RWPE1 (cell line): ENCODE results near the gene RHOT2.

Experiments used
- CTCF ChIA-PET: fragments of 350-600 bp; sonication (Branson Sonifier 250); formaldehyde crosslinking; extraction: SDS; loops from one replicate; lab custom pipeline; 2021; lab: Yijun Ruan, JAX
- POLR2A ChIA-PET: fragments of 400-600 bp; formaldehyde crosslinking; extraction: SDS; loops from one replicate; lab custom pipeline; 2020; ENCODE audit warnings: antibody characterized with exemption; ENCODE audit not compliant: low non-redundant PET; lab: Yijun Ruan, JAX
- DNase-seq: peaks from one replicate; pipeline ENCODE4 v3.0.0; 2012; ENCODE audit warnings: low spot score
- H3K27ac ChIP-seq: fragments of 450-650 bp; 2 replicates; pipeline ENCODE4 v1.5.1; 2017
- TF ChIP-seq, protein P1 (sequence below): fragments of 450-650 bp; conservative IDR thresholded peaks from 2 replicates; pipeline ENCODE4 v1.5.1; 2017; ENCODE audit warnings: low read depth, mild to moderate bottlenecking

Gene RHOT2

DNA sequence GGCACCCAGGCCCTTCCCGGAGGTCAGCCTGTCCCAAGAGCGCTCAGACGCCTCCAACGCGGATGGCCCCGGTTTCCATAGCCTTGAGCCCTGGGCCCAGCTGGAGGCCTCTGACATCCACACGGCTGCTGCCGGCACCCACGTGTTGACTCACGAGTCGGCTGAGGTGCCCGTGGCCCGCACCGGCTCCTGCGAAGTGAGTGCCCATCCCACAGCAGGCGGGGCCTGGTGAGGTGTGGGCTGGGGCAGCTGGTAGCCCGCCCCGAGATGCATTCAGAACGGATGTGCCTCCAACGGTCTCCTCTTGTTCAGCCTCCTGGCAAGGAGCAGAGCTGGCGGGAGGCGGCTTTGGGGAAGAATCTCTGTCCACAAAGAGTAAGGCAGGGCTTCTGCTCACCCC lies 16.1 kb upstream of the RHOT2 start:
- TF ChIP-seq, protein P1, sequence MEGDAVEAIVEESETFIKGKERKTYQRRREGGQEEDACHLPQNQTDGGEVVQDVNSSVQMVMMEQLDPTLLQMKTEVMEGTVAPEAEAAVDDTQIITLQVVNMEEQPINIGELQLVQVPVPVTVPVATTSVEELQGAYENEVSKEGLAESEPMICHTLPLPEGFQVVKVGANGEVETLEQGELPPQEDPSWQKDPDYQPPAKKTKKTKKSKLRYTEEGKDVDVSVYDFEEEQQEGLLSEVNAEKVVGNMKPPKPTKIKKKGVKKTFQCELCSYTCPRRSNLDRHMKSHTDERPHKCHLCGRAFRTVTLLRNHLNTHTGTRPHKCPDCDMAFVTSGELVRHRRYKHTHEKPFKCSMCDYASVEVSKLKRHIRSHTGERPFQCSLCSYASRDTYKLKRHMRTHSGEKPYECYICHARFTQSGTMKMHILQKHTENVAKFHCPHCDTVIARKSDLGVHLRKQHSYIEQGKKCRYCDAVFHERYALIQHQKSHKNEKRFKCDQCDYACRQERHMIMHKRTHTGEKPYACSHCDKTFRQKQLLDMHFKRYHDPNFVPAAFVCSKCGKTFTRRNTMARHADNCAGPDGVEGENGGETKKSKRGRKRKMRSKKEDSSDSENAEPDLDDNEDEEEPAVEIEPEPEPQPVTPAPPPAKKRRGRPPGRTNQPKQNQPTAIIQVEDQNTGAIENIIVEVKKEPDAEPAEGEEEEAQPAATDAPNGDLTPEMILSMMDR, result no peak
- no peak for DNase-seq
- H3K27ac ChIP-seq, result peak overlapping the region; percentile 89
- ChIA-PET CTCF (interaction anchor here (0.6 kb wide), 1 partner anchor 200 kb away, joined by 12 read pairs; no protein-coding TSS in a partner anchor), POLR2A (no interaction called here)

DNA sequence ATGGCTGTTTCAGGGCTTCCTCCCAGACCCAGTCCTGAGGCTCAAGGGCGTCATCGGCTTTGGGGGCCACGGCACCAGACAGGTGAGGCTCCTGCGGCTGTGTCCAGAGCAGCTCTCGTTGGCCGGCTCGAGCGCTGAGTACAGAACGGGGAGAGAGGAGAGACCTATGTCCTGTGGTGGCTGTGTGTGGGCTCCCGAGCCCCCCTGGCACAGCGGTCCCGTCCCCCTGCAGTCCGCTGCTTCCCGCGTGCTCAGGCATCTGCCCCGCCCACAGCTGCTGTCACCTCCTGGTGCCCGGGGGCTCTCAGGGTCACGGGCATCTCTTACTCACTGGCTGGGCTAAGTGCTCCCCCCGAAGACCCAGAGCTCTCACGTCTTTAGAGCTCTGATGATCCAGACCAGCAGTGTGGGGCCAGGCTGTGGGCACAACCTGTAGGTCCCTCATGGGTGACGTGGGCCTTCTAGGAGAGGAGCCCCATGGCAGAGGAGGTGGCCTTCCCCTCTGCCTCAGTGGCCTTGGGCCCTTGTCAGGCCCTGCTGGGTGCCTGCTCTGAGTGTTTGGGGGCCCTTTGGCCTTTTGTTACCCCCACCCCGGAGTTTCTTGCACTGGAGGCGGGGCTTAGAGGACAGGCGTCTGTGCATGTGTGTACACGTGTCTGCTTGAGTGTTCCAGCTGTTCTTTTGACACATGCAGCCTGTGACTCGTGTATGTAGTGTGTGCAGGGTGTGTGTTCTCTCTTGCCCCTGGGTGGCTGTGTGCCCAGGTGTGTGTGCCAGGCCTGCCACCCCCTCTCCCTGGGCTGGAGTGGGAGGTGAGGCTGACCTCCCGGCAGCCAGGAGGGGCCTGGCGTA lies 15.3 kb upstream of the RHOT2 start:
- ChIA-PET CTCF (no interaction called here), POLR2A (interaction anchor here (0.9 kb wide), 1 partner anchor 23 kb away, joined by 3 read pairs; no protein-coding TSS in a partner anchor)
- H3K27ac ChIP-seq, result peak overlapping the region; percentile 89
- DNase-seq, result no peak
- TF ChIP-seq, protein P1, result no peak

DNA sequence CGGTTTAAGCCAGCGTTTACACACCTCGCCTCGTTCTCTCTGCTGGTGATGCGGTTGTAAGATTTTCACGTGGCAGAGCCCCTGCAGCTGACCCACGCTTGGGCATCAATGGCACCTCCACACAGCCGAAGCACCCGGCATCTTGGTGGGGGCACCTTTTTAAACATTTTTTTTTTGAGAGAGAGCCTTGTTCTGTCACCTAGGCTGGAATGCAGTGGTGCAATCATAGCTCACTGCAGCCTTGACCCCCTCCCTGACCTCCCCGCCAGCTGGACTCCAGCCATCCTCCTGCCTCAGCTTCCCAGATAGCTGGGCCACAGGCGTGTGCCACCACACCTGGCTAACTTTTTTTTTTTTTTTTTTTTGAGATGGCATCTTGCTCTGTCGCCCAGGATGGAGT lies 13.9 kb upstream of the RHOT2 start:
- TF ChIP-seq, protein P1, result no peak
- ChIA-PET CTCF (interaction anchor here (0.6 kb wide), 2 partner anchors 53 to 117 kb away, joined by 3 to 4 read pairs; no protein-coding TSS in a partner anchor), POLR2A (no interaction called here)
- no peak for DNase-seq
- peak overlapping the region; percentile 89 for H3K27ac ChIP-seq

DNA sequence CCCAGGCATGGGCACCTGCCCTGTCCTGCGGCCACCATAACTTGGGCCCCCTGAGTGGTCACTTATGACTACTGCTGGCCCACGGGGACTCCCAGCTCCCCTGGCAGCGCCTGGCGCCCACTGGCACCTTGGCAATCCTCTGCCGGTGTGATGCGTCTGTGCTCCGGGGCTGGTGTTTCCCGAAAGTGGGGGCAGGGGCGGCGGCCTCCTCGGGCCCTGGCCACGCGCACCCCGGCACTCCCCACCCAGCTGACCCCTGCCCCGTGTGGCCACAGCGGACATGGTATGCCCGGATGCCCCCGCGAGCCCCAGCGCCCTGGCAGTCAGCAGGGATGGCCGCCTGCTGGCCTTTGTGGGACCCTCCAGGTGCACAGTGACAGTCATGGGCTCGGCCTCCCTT lies 10.4 kb upstream of the RHOT2 start:
- H3K27ac ChIP-seq, result no peak overlapping the region
- TF ChIP-seq, protein P1, result no peak
- POLR2A ChIA-PET, result no interaction called here
- DNase-seq, result no peak
- CTCF ChIA-PET, result interaction anchor here (1.2 to 1.9 kb wide), 2 partner anchors 10 kb away, joined by 6 to 10 read pairs; no protein-coding TSS in a partner anchor

DNA sequence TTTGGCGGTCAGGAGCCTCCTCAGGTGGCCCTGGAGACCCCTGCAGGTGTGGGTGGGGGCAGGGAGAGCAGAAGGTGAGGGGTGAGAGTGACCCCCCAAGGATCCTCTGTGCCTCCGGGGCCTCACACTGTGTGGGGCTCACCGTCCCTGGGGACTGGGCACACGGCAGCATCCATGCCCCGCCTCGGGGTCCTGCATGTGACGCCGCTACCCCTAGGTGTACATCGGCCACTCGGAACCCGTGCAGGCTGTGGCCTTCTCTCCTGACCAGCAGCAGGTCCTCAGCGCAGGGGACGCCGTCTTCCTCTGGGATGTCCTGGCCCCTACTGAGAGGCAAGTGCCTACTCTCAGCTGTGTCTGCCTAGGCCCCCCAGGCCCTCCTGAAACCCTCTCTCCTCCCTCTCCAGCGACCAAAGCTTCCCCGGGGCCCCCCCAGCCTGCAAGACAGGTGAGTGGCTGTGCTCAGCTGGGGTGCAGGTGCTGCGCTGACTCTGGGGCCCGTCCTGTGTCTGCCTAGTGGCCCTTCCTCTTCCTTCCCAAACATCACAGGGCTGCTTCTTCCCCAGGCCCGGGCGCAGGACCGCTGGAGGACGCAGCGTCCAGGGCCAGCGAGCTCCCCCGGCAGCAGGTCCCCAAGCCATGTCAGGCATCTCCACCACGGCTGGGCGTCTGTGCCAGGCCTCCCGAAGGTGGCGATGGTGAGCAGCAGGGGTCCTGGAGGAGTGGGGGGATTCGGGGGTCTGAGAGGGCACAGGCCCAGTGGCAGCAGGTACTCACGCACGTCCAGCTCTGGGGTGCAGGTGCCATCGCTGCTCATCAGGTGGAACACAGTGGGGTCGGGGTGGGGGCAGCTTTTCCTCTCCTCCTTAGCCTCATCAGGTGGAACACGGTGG lies 9.0 kb upstream of the RHOT2 start:
- peak overlapping the region; percentile 75 for H3K27ac ChIP-seq
- DNase-seq, result no peak
- TF ChIP-seq, protein P1, result no peak
- CTCF ChIA-PET, result interaction anchor here (0.6 to 1.2 kb wide), 3 partner anchors 9 to 66 kb away, joined by 3 to 4 read pairs (median 3); no protein-coding TSS in a partner anchor
- POLR2A ChIA-PET, result no interaction called here

DNA sequence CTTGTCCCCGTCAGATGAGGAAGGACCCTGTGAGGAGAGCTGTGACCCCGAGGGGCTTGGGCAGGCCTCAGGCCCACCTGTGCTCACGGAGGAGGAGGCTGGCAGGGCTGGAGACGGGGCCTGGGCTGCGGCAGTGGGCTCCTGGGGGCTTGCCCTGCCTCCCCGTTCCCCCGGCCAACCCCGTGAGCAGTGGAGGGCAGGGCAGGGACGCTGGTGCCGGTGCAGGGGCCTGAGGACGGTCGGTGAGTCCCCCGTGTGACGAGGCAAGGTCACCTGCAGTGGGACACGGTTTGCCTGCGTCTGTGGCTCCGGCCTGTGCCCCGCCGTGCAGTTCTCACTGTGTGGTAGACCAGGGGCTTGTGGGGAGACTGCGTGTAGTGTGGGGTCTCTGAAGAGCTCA lies 8.3 kb upstream of the RHOT2 start:
- POLR2A ChIA-PET, result no interaction called here
- CTCF ChIA-PET, result interaction anchor here (0.6 to 1.5 kb wide), 4 partner anchors 9 to 67 kb away, joined by 3 to 9 read pairs (median 4); no protein-coding TSS in a partner anchor

More for the DNA sequence above, 8.3 kb upstream of the RHOT2 start:
- no peak for DNase-seq
- TF ChIP-seq, protein P1, result no peak
- H3K27ac ChIP-seq, result peak overlapping the region; percentile 75
